Measurements from ENCODE around the gene GPHN. TPM values are rescaled to one million over a fixed set of nuclear protein-coding genes. Genes with fewer than 3 reads are reported as not detected.

GPHN gene
- total RNA-seq, 1 donor from 2014 or later, result 32.1 TPM

GRCh38 chr14:67112344-67112743 lies 604.4 kb downstream of the GPHN start:
- TF ChIP-seq CTCF (IDR thresholded peaks at IDR 0.05; ENCODE audit: unreplicated experiment), result no peak
- no peak overlapping the region for H3K27ac Mint-ChIP-seq
- no peak for DNase-seq (ENCODE audit: low spot score in 2 of 2, unreplicated experiment in 2 of 2)
- H3K27me3 Mint-ChIP-seq (ENCODE audit: low read depth), result no peaks in the 10 kb centered on the region
- peaks cover 13% of the 10 kb centered on the region for H3K4me1 Mint-ChIP-seq
- no peak overlapping the region for H3K4me3 Mint-ChIP-seq
- H3K36me3 Mint-ChIP-seq, result no peaks in the 10 kb centered on the region
- no peaks in the 10 kb centered on the region for H3K9me3 Mint-ChIP-seq

GRCh38 chr14:67127174-67127573 lies 619.2 kb downstream of the GPHN start:
- no peak overlapping the region for H3K4me3 Mint-ChIP-seq
- TF ChIP-seq CTCF (IDR thresholded peaks at IDR 0.05; ENCODE audit: unreplicated experiment), result no peak
- no peaks in the 10 kb centered on the region for H3K27me3 Mint-ChIP-seq (ENCODE audit: low read depth)
- H3K4me1 Mint-ChIP-seq, result peaks cover 2% of the 10 kb centered on the region
- DNase-seq (ENCODE audit: low spot score in 2 of 2, unreplicated experiment in 2 of 2), result no peak
- H3K9me3 Mint-ChIP-seq, result peaks cover 17% of the 10 kb centered on the region
- peaks cover 38% of the 10 kb centered on the region for H3K36me3 Mint-ChIP-seq
- H3K27ac Mint-ChIP-seq, result no peak overlapping the region

- H3K27me3 Mint-ChIP-seq (ENCODE audit: low read depth), result no peaks in the 10 kb centered on the region
- no peak overlapping the region for H3K4me3 Mint-ChIP-seq
- no peak overlapping the region for H3K27ac Mint-ChIP-seq
- peaks cover 21% of the 10 kb centered on the region for H3K9me3 Mint-ChIP-seq
- TF ChIP-seq CTCF (IDR thresholded peaks at IDR 0.05; ENCODE audit: unreplicated experiment), result no peak
- no peak for DNase-seq (ENCODE audit: low spot score in 2 of 2, unreplicated experiment in 2 of 2)
- H3K36me3 Mint-ChIP-seq, result peaks cover 23% of the 10 kb centered on the region
- peaks cover 17% of the 10 kb centered on the region for H3K4me1 Mint-ChIP-seq
These were observed 621.8 kb downstream of the GPHN start for GRCh38 chr14:67129768-67130167.

DNA sequence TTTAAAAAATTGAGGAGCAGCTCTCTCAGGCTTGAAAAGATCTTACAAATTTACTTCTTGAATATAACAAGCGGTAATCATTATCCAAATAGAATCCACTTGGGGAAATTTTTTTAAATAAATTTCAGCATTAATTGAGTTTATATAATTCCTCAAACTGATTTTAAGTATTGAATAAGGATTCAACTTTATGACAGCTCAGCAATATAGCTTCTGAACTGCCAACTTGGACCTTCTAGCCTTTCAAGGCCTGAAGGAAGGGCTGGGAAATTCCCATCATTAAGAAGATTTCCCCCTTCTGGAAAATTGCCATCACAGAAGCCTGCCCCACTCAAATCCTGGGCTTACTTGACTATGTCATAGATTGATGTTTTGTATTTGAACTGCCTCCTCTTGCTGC lies 623.7 kb downstream of the GPHN start:
- H3K4me1 Mint-ChIP-seq, result peaks cover 17% of the 10 kb centered on the region
- H3K27me3 Mint-ChIP-seq (ENCODE audit: low read depth), result no peaks in the 10 kb centered on the region
- DNase-seq (ENCODE audit: low spot score in 2 of 2, unreplicated experiment in 2 of 2), result no peak
- H3K27ac Mint-ChIP-seq, result no peak overlapping the region
- TF ChIP-seq CTCF (IDR thresholded peaks at IDR 0.05; ENCODE audit: unreplicated experiment), result no peak
- H3K4me3 Mint-ChIP-seq, result no peak overlapping the region
- H3K36me3 Mint-ChIP-seq, result peaks cover 23% of the 10 kb centered on the region
- peaks cover 17% of the 10 kb centered on the region for H3K9me3 Mint-ChIP-seq

DNA sequence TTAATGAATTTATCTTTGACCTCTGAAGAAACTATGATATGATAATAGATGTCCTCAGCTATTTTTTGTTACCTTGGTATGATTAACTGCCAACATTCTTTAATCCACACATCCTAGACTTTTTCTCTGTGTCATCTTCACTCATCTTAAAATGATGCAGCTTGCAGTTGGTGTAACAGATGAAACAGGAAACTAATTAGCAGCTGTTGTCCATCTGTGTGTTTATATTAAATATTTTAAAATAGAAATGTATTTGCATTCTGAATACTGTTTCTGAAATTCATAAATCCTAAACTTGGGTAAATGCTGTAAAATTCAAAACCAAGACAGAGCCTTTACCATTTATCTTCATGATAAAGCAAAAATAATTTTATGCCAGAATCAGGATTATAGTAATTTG lies 625.2 kb downstream of the GPHN start:
- no peak for TF ChIP-seq CTCF (IDR thresholded peaks at IDR 0.05; ENCODE audit: unreplicated experiment)
- H3K4me1 Mint-ChIP-seq, result peaks cover 17% of the 10 kb centered on the region
- no peak for DNase-seq (ENCODE audit: low spot score in 2 of 2, unreplicated experiment in 2 of 2)
- H3K9me3 Mint-ChIP-seq, result peaks cover 17% of the 10 kb centered on the region
- H3K4me3 Mint-ChIP-seq, result no peak overlapping the region
- peaks cover 23% of the 10 kb centered on the region for H3K36me3 Mint-ChIP-seq
- H3K27ac Mint-ChIP-seq, result no peak overlapping the region
- no peaks in the 10 kb centered on the region for H3K27me3 Mint-ChIP-seq (ENCODE audit: low read depth)

All from mesothelial cell of epicardium (in vitro differentiated cells).